Endodermal cell (in vitro differentiated cells): Measurements from ENCODE around the gene TREX2. TPM values are rescaled to one million over a fixed set of nuclear protein-coding genes. Genes with fewer than 3 reads are reported as not detected.

Experiments
- DNase-seq: peaks from one replicate; pipeline ENCODE4 v3.0.0-alpha.2; 2017
- H3K27ac ChIP-seq: 2 replicates; pipeline ENCODE4 v1.5.1; 2013; ENCODE audit warnings: mild to moderate bottlenecking, low read depth, low read length, moderate library complexity
- H3K27me3 ChIP-seq: 2 replicates; pipeline ENCODE4 v1.6.1; 2013; ENCODE audit warnings: mild to moderate bottlenecking, low read length, moderate library complexity; ENCODE audit not compliant: insufficient read depth, control insufficient read depth, poor library complexity, severe bottlenecking
- H3K36me3 ChIP-seq: 2 replicates; pipeline ENCODE4 v1.7.0; 2013; ENCODE audit warnings: mild to moderate bottlenecking, low read length, moderate library complexity; ENCODE audit not compliant: control insufficient read depth, insufficient read depth
- H3K4me1 ChIP-seq: one replicate; pipeline ENCODE4 v1.7.0; 2013; ENCODE audit warnings: low read length; ENCODE audit not compliant: control insufficient read depth, insufficient read depth
- H3K4me3 ChIP-seq: 2 replicates; pipeline ENCODE4 v1.5.1; 2013; ENCODE audit warnings: mild to moderate bottlenecking, low read length, moderate library complexity
- H3K9ac ChIP-seq: 2 replicates; pipeline ENCODE4 v1.6.1; 2013; ENCODE audit warnings: mild to moderate bottlenecking, low read length, moderate library complexity; ENCODE audit not compliant: poor library complexity, severe bottlenecking; ENCODE audit errors: extremely low read depth
- H3K9me3 ChIP-seq: 2 replicates; pipeline ENCODE4 v1.6.1; 2013; ENCODE audit warnings: mild to moderate bottlenecking, low read length, moderate library complexity; ENCODE audit not compliant: control insufficient read depth
- H3K27ac Mint-ChIP-seq: 2 replicates; pipeline ENCODE4 v1.8.0; 2020; ENCODE audit warnings: mixed read lengths
- H3K27me3 Mint-ChIP-seq: 2 replicates; pipeline ENCODE4 v1.8.0; 2021; ENCODE audit warnings: mild to moderate bottlenecking, mixed read lengths; ENCODE audit not compliant: insufficient read depth
- H3K36me3 Mint-ChIP-seq: 2 replicates; pipeline ENCODE4 v1.8.0; 2020; ENCODE audit warnings: low read depth, mixed read lengths
- H3K4me1 Mint-ChIP-seq: 2 replicates; pipeline ENCODE4 v1.8.0; 2020; ENCODE audit warnings: mixed read lengths
- H3K4me3 Mint-ChIP-seq: 2 replicates; pipeline ENCODE4 v1.8.0; 2020; ENCODE audit warnings: mild to moderate bottlenecking, moderate library complexity, mixed read lengths
- H3K9me3 Mint-ChIP-seq: 2 replicates; pipeline ENCODE4 v1.8.0; 2020; ENCODE audit warnings: mild to moderate bottlenecking, mixed read lengths
- CTCF ChIP-seq: fragments of 200-600 bp; sonication (generic); conservative IDR thresholded peaks from 2 replicates; pipeline ENCODE4 v1.5.0; 2021; ENCODE audit warnings: antibody characterized with exemption, mild to moderate bottlenecking
- WGBS, 2 experiments: methylation state at CpG; one replicate each; pipeline versions ENCODE4 v1.1.5 to v1.1.7; 2013; ENCODE audit warnings: missing lambda C conversion rate in 2 of 2, mixed read lengths in 1 of 2; ENCODE audit not compliant: insufficient coverage in 1 of 2, insufficient read length in 1 of 2; 5-methylcytosine and 5-hydroxymethylcytosine counted together
- total RNA-seq, 2 donors: library from RNA; stranded (reverse); fragmentation: NEBNext Ultra II Directional in 1 of 2; extraction: Animal tissue kit (Norgen Biotek cat#: 25700) in 1 of 2; gene quantifications; 2 replicates in 1 of 2; 3 replicates in 1 of 2; pipeline ENCODE4 v1.2.1, GENCODE V29; 2021

TREX2 gene
- total RNA-seq, 2 donors from 2014 or later, result 0.35 to 0.70 TPM

DNA sequence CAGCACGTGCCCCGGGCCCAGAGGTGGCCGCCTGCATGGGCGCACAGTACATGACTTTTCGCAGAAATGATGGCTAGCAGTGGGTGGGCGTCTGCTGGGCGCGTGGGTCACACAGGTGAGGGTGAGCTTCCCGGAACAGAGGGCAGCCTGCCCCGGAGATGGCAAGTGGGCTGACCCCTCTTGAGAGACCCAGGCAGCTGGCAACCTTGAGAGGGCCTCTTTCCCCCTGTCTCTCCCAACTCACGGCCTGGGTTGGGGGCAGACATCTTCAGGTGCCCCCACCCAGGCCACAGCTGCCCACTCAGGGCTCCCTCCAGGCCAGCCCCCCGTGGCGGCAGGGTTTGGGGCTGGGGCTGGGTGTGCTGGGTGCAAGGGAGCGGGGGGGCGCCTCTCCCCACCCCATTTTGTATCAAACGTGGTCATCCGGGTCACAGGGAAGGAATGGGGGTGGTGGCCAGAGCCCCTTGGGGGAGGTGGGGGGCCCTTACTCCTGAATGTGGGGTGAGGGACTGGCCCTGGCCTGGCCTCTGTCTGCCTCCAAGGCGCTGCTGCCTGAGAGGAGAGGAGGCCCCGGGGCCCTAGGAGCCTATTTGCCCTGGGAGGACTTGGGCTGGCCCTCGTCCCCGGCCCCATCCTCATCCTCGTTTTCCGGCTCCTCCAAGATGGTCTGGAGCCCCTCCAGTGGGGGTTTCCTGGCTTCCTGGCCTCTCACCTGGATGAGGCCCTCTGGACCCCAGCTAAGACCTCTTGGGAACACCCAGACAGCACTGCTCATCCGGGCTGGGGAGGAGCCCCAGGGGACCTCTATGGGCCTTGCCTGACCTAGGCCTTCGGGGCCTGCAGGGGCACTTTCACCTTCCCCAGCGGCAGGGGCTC, 49.3 kb downstream of the TREX2 start:
- H3K27me3 Mint-ChIP-seq, result peaks cover 5% of the 10 kb centered on the region
- no peak for DNase-seq
- H3K4me3 ChIP-seq, result no peak overlapping the region
- no peak overlapping the region for H3K27ac Mint-ChIP-seq
- no peak overlapping the region for H3K4me3 Mint-ChIP-seq
- no peaks in the 10 kb centered on the region for H3K9me3 ChIP-seq
- peaks cover 3% of the 10 kb centered on the region for H3K36me3 Mint-ChIP-seq
- H3K9ac ChIP-seq, result no peak overlapping the region
- 91 to 100% methylated on average over 4 to 22 of the region's 26 CpGs for WGBS, 2 experiments
- TF ChIP-seq CTCF, result no peak
- H3K27me3 ChIP-seq, result no peaks in the 10 kb centered on the region
- H3K4me1 ChIP-seq, result no peaks in the 10 kb centered on the region
- H3K4me1 Mint-ChIP-seq, result no peaks in the 10 kb centered on the region
- H3K9me3 Mint-ChIP-seq, result peaks cover 36% of the 10 kb centered on the region
- H3K27ac ChIP-seq, result no peak overlapping the region
- H3K36me3 ChIP-seq, result no peaks in the 10 kb centered on the region

- DNase-seq, result no peak
- Mint-ChIP-seq H3K27ac (no peak overlapping the region), H3K36me3 (peaks cover 3% of the 10 kb centered on the region), H3K27me3 (peaks cover 2% of the 10 kb centered on the region), H3K4me1 (no peaks in the 10 kb centered on the region), H3K4me3 (no peak overlapping the region), H3K9me3 (peaks cover 30% of the 10 kb centered on the region)
- H3K27me3 ChIP-seq, result no peaks in the 10 kb centered on the region
- no peaks in the 10 kb centered on the region for H3K36me3 ChIP-seq
- H3K9me3 ChIP-seq, result no peaks in the 10 kb centered on the region
- H3K4me3 ChIP-seq, result no peak overlapping the region
- no peaks in the 10 kb centered on the region for H3K4me1 ChIP-seq
- H3K9ac ChIP-seq, result no peak overlapping the region
- no peak overlapping the region for H3K27ac ChIP-seq
- WGBS, 2 experiments, result 85 to 100% methylated on average over 2 to 23 of the region's 26 CpGs
- no peak for TF ChIP-seq CTCF
These were observed 50.1 kb downstream of the TREX2 start for GRCh38 chrX:153395613-153396319.

DNA sequence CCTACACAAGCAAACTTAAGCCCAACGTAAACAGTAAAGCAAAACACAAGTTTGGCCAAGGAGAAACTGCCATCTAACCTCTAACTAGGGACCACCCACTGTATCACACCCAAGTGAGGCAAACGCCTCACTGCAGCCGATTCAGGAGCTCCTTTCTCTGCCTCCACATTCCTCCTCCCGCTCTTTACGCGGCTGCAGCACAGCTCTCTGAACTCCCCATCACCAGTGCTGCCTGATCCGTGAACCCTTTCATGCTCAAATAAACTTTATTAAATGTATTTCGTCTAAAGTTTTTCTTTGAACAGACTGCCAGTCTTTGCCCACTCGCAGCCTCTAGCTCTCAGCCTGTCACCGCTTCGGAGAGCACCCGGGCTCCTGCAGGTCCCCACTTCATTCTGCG, 51.2 kb downstream of the TREX2 start:
- Mint-ChIP-seq H3K4me1 (no peaks in the 10 kb centered on the region), H3K4me3 (no peak overlapping the region), H3K9me3 (peaks cover 23% of the 10 kb centered on the region), H3K36me3 (peaks cover 3% of the 10 kb centered on the region), H3K27ac (no peak overlapping the region), H3K27me3 (peaks cover 2% of the 10 kb centered on the region)
- TF ChIP-seq CTCF, result no peak
- Histone ChIP-seq H3K27me3 (no peaks in the 10 kb centered on the region), H3K9me3 (no peaks in the 10 kb centered on the region), H3K9ac (no peak overlapping the region), H3K36me3 (no peaks in the 10 kb centered on the region), H3K27ac (no peak overlapping the region), H3K4me1 (no peaks in the 10 kb centered on the region), H3K4me3 (no peak overlapping the region)
- DNase-seq, result no peak
- 62 to 78% methylated on average over 7 to 13 of the region's 13 CpGs for WGBS, 2 experiments

Other genes starting within 250 kb of the TREX2 start
- not detected for gene PNMA6F, start 124.3 kb downstream of the TREX2 start, total RNA-seq
- 10 to 100 TPM; 11.0 to 12.6 TPM for gene ZNF275, start 111.9 kb downstream of the TREX2 start, total RNA-seq
- gene PNMA6E, start 44.7 kb downstream of the TREX2 start, total RNA-seq, result not detected
- under 1 TPM; 0.29 to 0.31 TPM for gene ZFP92, start 34.6 kb downstream of the TREX2 start, total RNA-seq
- gene HAUS7, start 24.5 kb upstream of the TREX2 start, total RNA-seq, result 10 to 100 TPM; 28.7 to 30.9 TPM
- 1 to 10 TPM; 1.2 to 1.6 TPM for gene BGN, start 48.9 kb upstream of the TREX2 start, total RNA-seq
- gene ATP2B3, start 71.6 kb upstream of the TREX2 start, total RNA-seq, result not detected
- gene CCNQ, start 153.1 kb upstream of the TREX2 start, total RNA-seq, result 10 to 100 TPM; 17.1 to 20.8 TPM
- gene DUSP9, start 201.1 kb upstream of the TREX2 start, total RNA-seq, result under 1 TPM; 0.18 to 0.31 TPM
- gene PNCK, start 227.8 kb upstream of the TREX2 start, total RNA-seq, result 10 to 100 TPM in 1 of 2 donors, 1 to 10 TPM in 1; 2.8 to 12.9 TPM
- 100 to 1,000 TPM in 1 of 2 donors, 10 to 100 TPM in 1; 57.6 to 121 TPM for gene SLC6A8, start 241.9 kb upstream of the TREX2 start, total RNA-seq